ENCODE measurements around the gene TDRD7.

TDRD7 gene

DNA sequence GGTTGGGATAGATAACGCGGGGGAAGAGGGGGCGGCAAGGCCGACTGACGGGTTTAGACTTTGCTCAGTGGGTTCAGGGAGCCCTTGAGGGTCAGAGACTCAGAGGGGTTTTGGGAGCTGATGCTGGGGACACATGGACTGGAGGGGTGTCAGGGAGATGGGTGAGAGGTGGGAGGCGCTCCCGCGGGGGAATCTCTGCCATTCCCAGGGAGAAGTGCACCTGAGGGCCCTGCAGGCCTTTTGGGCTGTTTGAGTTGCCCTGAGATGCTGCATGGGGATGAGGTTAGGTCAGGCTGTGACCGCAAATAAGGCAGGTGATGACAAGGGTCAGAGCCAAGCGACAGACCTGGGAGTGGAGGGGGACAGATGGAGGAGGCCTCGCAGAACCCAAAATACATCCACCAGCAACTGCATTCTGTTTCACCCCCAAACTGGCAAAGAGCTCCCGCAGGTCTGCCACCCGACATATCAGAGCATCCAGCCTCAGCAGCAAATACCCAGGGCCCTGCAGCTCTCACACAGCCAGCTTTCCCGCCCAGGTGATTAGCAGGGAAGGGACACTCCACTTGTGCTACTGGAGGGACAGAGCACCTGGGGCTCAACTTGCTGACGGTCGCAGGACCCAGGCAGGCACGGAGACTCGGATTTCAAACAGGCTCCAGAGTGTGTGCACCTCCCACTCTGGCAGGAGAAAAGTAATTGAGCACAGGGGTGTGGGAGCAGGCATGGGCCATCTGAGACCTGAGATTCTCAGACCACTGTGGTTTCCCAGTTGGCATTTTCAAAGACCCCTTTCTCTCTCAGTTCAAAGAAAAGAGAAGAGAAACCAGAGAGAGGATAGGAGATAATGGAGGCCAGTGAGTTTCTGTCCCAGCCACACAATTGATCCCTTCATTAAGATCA, 116.0 kb downstream of the TDRD7 start:
- TF ChIP-seq, protein P1, sequence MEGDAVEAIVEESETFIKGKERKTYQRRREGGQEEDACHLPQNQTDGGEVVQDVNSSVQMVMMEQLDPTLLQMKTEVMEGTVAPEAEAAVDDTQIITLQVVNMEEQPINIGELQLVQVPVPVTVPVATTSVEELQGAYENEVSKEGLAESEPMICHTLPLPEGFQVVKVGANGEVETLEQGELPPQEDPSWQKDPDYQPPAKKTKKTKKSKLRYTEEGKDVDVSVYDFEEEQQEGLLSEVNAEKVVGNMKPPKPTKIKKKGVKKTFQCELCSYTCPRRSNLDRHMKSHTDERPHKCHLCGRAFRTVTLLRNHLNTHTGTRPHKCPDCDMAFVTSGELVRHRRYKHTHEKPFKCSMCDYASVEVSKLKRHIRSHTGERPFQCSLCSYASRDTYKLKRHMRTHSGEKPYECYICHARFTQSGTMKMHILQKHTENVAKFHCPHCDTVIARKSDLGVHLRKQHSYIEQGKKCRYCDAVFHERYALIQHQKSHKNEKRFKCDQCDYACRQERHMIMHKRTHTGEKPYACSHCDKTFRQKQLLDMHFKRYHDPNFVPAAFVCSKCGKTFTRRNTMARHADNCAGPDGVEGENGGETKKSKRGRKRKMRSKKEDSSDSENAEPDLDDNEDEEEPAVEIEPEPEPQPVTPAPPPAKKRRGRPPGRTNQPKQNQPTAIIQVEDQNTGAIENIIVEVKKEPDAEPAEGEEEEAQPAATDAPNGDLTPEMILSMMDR (conservative IDR thresholded peaks at IDR 0.05): no peak
- no peak overlapping the region for H3K27ac ChIP-seq

DNA sequence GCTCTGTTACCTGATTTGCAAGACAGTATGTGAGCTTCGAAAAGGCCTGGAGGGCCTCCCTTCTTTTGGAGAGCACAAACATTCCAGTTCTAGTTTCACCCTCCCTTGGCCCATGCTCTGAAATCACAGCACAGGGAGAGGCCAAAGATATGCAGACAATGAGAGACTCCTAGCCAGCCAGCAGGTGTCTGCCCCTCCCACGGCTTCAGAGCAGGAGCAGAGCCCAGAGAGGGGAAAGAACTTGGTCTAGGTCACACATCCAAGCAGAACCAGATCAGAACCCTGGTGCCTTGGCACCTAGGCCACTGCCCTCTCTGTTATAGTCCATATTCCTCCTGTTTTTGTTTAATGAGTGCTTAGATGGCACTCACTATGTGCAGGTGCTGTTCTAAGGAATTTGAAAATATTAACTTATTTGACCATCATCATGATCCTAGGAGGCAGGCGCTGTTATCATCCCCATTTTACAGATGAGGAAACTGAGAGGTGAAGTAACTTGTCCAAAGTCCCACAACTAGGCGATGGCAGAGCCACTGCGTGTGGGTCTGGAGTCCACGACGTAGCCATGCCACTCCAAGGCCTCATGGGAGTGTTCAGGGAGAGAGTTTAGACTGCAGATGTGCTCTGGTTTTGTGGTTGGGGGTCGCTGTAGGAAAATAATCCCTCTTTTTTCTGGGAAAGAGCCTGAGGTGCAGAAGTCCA, 116.8 kb downstream of the TDRD7 start:
- no peak overlapping the region for H3K27ac ChIP-seq
- TF ChIP-seq, protein P1 (conservative IDR thresholded peaks at IDR 0.05): no peak

DNA sequence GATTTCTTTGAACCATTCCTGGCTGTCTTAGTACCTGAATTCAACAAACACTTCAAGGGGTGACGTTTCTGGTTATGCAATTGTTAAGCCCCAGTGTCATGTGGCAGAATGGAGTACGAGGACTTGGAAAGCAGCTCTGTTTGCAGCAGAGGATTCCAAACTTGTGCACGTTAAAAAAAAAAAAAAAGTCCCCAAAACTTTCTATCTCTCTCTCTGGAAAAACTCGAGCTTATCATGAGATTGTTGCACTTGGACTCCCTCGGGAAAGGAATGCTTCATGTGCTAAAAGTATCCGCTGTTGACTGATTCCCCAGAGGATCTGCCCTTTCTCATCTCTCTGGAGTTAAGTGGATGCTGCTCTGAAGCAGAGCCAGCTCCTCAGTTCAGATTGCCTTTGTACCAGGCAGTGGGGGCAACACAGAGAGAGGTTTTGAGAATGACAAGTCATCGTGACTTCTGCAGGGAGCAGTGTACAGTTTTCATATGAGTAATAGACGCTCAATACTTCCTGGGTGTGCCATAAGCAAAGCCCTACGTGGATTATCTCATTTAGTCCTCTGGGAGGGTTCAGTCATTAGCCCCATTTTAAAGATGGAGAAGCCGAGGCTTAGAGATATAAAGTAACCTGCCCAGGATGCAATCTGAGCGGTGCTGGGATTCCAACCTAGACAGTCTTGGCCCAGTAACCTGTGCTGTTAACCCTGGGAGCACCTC, 117.6 kb downstream of the TDRD7 start:
- TF ChIP-seq, protein P1 (conservative IDR thresholded peaks at IDR 0.05): no peak
- no peak overlapping the region for H3K27ac ChIP-seq

DNA sequence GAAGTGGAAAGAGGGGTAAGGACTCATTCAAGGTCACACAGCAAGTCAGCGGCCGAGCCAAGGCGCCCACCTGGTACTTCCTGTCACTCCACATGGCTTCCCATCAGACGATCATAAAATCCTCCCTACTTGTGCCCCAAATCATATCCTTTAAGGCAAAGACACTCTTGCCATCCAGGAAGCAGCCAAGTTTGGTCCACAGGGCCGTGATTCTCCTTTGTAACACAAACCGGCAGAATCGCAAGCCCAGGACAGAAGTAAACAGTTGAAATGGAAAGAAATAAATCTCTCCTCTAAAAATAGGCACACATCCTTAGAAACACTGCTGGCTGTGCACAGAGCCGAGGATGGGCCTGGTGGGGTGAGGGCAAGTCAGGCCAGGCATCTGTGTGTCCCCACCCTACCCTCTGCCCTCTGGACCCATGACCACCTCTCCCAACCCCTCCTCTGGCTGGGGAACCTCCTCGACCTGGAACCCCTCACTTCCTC, 120.0 kb downstream of the TDRD7 start:
- TF ChIP-seq, protein P1 (conservative IDR thresholded peaks at IDR 0.05): no peak
- no peak overlapping the region for H3K27ac ChIP-seq

DNA sequence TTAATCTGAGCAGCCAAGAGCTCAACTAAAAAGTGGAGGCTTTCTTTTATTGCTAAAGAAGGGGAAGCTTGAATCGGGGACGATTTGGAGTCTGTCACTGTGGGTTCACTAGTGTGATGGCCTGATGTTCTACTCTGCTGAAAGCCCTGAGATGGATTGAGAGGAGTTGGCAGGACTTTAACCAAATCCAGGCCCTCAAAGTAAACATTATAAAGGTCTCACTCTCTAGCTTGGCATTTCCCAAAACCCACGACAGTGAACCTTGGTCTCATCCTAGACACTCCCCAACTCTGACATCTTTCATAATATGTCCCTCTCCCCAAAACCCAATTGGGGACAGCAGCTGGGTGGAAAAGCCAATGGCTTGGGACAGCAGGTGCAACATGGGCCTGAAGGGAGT, 122.3 kb downstream of the TDRD7 start:
- no peak overlapping the region for H3K27ac ChIP-seq
- TF ChIP-seq, protein P1 (conservative IDR thresholded peaks at IDR 0.05): no peak

DNA sequence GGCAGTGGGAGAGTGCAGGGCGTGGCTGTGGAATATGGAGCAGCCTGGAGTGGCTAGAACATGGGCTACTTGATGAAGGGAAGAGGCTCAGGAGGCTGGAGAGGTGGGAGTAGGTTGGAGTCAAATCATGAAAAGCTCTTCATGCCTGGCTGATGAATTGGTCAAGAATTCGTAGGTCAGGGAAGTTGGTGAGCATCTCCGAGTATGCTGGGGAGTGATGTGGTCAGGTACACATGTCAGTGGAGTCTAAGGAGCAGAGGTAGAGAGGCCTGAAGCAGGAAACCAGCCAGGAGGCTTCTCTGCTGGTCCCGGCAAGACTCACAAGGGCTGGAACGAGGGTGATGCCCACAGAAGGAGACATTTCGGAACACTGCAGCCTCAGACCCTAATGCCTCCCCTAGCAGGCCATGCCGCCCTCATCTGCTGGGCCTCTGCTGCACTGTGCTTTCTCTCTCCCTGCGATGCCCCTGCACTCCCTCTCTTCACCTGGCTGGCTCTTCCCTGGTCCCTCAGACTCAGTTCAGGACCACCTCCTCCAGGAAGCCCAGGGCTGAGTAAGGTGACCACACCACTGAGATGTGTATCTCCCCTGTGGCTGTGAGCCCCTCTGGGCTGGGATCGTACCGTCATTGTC, 123.2 kb downstream of the TDRD7 start:
- TF ChIP-seq, protein P1 (conservative IDR thresholded peaks at IDR 0.05): no peak
- H3K27ac ChIP-seq: no peak overlapping the region
